Epithelial cell of proximal tubule (primary cell): Measurements from ENCODE around the gene CKS2. TPM values are rescaled to one million over a fixed set of nuclear protein-coding genes. Genes with fewer than 3 reads are reported as not detected.

ENCODE experiments used
- DNase-seq: peaks from one replicate; pipeline ENCODE4 v3.0.0-alpha.2; 2011; ENCODE audit warnings: low read depth
- H3K4me3 ChIP-seq: 2 replicates; pipeline ENCODE4 v1.5.1; 2011; ENCODE audit warnings: low read depth, mild to moderate bottlenecking, low read length
- CTCF ChIP-seq: conservative IDR thresholded peaks from 2 replicates; pipeline ENCODE4 v1.5.1; 2012; ENCODE audit warnings: low read depth, mild to moderate bottlenecking, low read length
- total RNA-seq: library from RNA; depleted of rRNA; stranded (reverse); fragments of >200 nt; gene quantifications from 2 replicates; pipeline ENCODE4 v1.2.3, GENCODE V29; 2015

The CKS2 gene
- total RNA-seq, 1 donor from 2014 or later, result 414 TPM

- TF ChIP-seq CTCF, result no peak
- no peak for DNase-seq
- no peak overlapping the region for H3K4me3 ChIP-seq
Measured at GRCh38 chr9:89357331-89358197, 46.6 kb downstream of the CKS2 start.

- no peak for DNase-seq
- H3K4me3 ChIP-seq, result no peak overlapping the region
- no peak for TF ChIP-seq CTCF
Measured at GRCh38 chr9:89358376-89358916, 47.5 kb downstream of the CKS2 start.

- DNase-seq, result no peak
Measured at GRCh38 chr9:89358985-89359384, 48.0 kb downstream of the CKS2 start.

GRCh38 chr9:89359751-89360261, 48.8 kb downstream of the CKS2 start:
- TF ChIP-seq CTCF, result no peak
- DNase-seq, result no peak
- no peak overlapping the region for H3K4me3 ChIP-seq

More at GRCh38 chr9:89358985-89359384, 48.0 kb downstream of the CKS2 start:
- TF ChIP-seq CTCF, result no peak
- no peak overlapping the region for H3K4me3 ChIP-seq

DNA sequence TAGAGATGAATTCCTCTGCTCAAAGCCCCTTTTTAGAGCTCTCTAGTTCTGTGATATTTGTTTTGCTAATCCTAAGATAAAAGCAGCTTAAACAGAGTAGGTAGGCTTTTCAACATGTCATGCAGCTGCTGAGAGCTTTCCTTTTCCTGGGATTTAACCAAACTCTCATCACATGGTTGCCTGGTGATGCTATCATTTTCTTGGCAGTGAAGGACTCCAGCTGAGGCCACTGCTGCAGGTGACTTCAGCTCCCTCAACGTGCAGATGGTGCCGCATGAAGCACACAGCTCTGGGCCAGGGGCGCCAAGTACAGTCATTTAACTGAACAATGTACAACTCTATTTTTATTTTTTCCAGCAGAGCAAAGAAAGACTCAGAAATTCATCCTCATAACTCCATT, 49.5 kb downstream of the CKS2 start:
- no peak overlapping the region for H3K4me3 ChIP-seq
- no peak for DNase-seq
- no peak for TF ChIP-seq CTCF

- no peak for DNase-seq
Measured at GRCh38 chr9:89361031-89361430, 50.0 kb downstream of the CKS2 start.

More at GRCh38 chr9:89361031-89361430, 50.0 kb downstream of the CKS2 start:
- no peak for TF ChIP-seq CTCF
- no peak overlapping the region for H3K4me3 ChIP-seq
